ENCODE results near the gene LARP6.

The LARP6 gene

GRCh38 chr15:70866982-70867641, 13.2 kb upstream of the LARP6 start:
- H2AFZ ChIP-seq (ENCODE audit: low read length), result no peak overlapping the region
- TF ChIP-seq CTCF (conservative IDR thresholded peaks at IDR 0.05; ENCODE audit: low read length) (no peak), EZH2phosphoT487 (IDR thresholded peaks at IDR 0.05; ENCODE audit: borderline replicate concordance) (no peak)
- H4K20me1 ChIP-seq (ENCODE audit: insufficient read depth, low read length, poor library complexity, severe bottlenecking), result no peaks in the 10 kb centered on the region
- no peak overlapping the region for H3K4me2 ChIP-seq (ENCODE audit: low read depth, low read length, poor library complexity, severe bottlenecking)
- H3F3A ChIP-seq (ENCODE audit: low read depth), result no peaks in the 10 kb centered on the region
- H3K36me3 ChIP-seq (ENCODE audit: insufficient read depth, low read length), result no peaks in the 10 kb centered on the region
- no peaks in the 10 kb centered on the region for H3K9me2 ChIP-seq (replicated peaks; ENCODE audit: low read depth, low read length)
- H3K79me2 ChIP-seq (ENCODE audit: insufficient read depth, low read length), result no peaks in the 10 kb centered on the region
- peaks cover 16% of the 10 kb centered on the region for H3K4me1 ChIP-seq (ENCODE audit: insufficient read depth, low read length, poor library complexity, severe bottlenecking)
- no peak overlapping the region for H3K4me3 ChIP-seq (ENCODE audit: low read length, poor library complexity, severe bottlenecking)
- H3K27me3 ChIP-seq (ENCODE audit: insufficient read depth, low read length, poor library complexity, severe bottlenecking), result no peaks in the 10 kb centered on the region
- H3K9me3 ChIP-seq (ENCODE audit: insufficient read depth, low read depth, low read length), result no peaks in the 10 kb centered on the region
- no peak overlapping the region for H3K9ac ChIP-seq (ENCODE audit: low read depth, low read length, poor library complexity, severe bottlenecking)

- Histone ChIP-seq H3K4me1 (ENCODE audit: insufficient read depth, low read length, poor library complexity, severe bottlenecking) (no peaks in the 10 kb centered on the region), H3K79me2 (ENCODE audit: insufficient read depth, low read length) (no peaks in the 10 kb centered on the region), H3F3A (ENCODE audit: low read depth) (no peaks in the 10 kb centered on the region), H4K20me1 (ENCODE audit: insufficient read depth, low read length, poor library complexity, severe bottlenecking) (no peaks in the 10 kb centered on the region), H2AFZ (ENCODE audit: low read length) (no peak overlapping the region), H3K9ac (ENCODE audit: low read depth, low read length, poor library complexity, severe bottlenecking) (no peak overlapping the region), H3K9me2 (replicated peaks; ENCODE audit: low read depth, low read length) (no peaks in the 10 kb centered on the region), H3K9me3 (ENCODE audit: insufficient read depth, low read depth, low read length) (no peaks in the 10 kb centered on the region), H3K36me3 (ENCODE audit: insufficient read depth, low read length) (no peaks in the 10 kb centered on the region), H3K4me2 (ENCODE audit: low read depth, low read length, poor library complexity, severe bottlenecking) (no peak overlapping the region), H3K4me3 (ENCODE audit: low read length, poor library complexity, severe bottlenecking) (no peak overlapping the region), H3K27me3 (ENCODE audit: insufficient read depth, low read length, poor library complexity, severe bottlenecking) (no peaks in the 10 kb centered on the region)
- TF ChIP-seq EZH2phosphoT487 (IDR thresholded peaks at IDR 0.05; ENCODE audit: borderline replicate concordance), result no peak
- no peak for TF ChIP-seq CTCF (conservative IDR thresholded peaks at IDR 0.05; ENCODE audit: low read length)
Measured at GRCh38 chr15:70863450-70864218, 9.7 kb upstream of the LARP6 start.

- no peaks in the 10 kb centered on the region for H3K9me2 ChIP-seq (replicated peaks; ENCODE audit: low read depth, low read length)
Measured at GRCh38 chr15:70859998-70860397, 6.0 kb upstream of the LARP6 start.

More at GRCh38 chr15:70859998-70860397, 6.0 kb upstream of the LARP6 start:
- H3K79me2 ChIP-seq (ENCODE audit: insufficient read depth, low read length), result no peaks in the 10 kb centered on the region
- no peak overlapping the region for H3K9ac ChIP-seq (ENCODE audit: low read depth, low read length, poor library complexity, severe bottlenecking)
- H3K9me3 ChIP-seq (ENCODE audit: insufficient read depth, low read depth, low read length), result no peaks in the 10 kb centered on the region
- H4K20me1 ChIP-seq (ENCODE audit: insufficient read depth, low read length, poor library complexity, severe bottlenecking), result no peaks in the 10 kb centered on the region
- no peak overlapping the region for H2AFZ ChIP-seq (ENCODE audit: low read length)
- no peak overlapping the region for H3K4me2 ChIP-seq (ENCODE audit: low read depth, low read length, poor library complexity, severe bottlenecking)
- H3K36me3 ChIP-seq (ENCODE audit: insufficient read depth, low read length), result no peaks in the 10 kb centered on the region
- H3F3A ChIP-seq (ENCODE audit: low read depth), result no peaks in the 10 kb centered on the region
- TF ChIP-seq CTCF (conservative IDR thresholded peaks at IDR 0.05; ENCODE audit: low read length) (no peak), EZH2phosphoT487 (IDR thresholded peaks at IDR 0.05; ENCODE audit: borderline replicate concordance) (no peak)
- H3K4me1 ChIP-seq (ENCODE audit: insufficient read depth, low read length, poor library complexity, severe bottlenecking), result no peaks in the 10 kb centered on the region
- no peak overlapping the region for H3K4me3 ChIP-seq (ENCODE audit: low read length, poor library complexity, severe bottlenecking)
- no peaks in the 10 kb centered on the region for H3K27me3 ChIP-seq (ENCODE audit: insufficient read depth, low read length, poor library complexity, severe bottlenecking)

All from Loucy (cell line).